WTC11 (cell line): ENCODE data around the gene KY. TPM values are rescaled to one million over a fixed set of nuclear protein-coding genes. Genes with fewer than 3 reads are reported as not detected.
A peak's percentile ranks its signal among the peaks of the same experiment; 100 is the strongest.

ENCODE experiments used
- ATAC-seq: fragments of 200-7000 bp; cut with Tn5 transposase; 2 replicates; pipeline ENCODE4 v1.10.0; 2021; ENCODE audit warnings: mild to moderate bottlenecking, moderate library complexity
- CTCF ChIA-PET: fragments of 300-600 bp; sonication (Branson Sonifier 250); formaldehyde crosslinking; loops from one replicate; lab custom pipeline; 2021; ENCODE audit warnings: antibody characterized with exemption; lab: Charles Lee
- POLR2A ChIA-PET: fragments of 350-600 bp; sonication (Branson Sonifier 250); formaldehyde crosslinking; loops from one replicate; lab custom pipeline; 2021; ENCODE audit warnings: antibody characterized with exemption; lab: Charles Lee
- DNase-seq: peaks from one replicate; pipeline ENCODE4 v3.0.0; 2021; ENCODE audit warnings: low spot score
- H3K27ac Mint-ChIP-seq: 2 replicates; pipeline ENCODE4 v1.8.0; 2021; ENCODE audit warnings: mixed read lengths
- H3K27me3 Mint-ChIP-seq: 2 replicates; pipeline ENCODE4 v1.8.0; 2021; ENCODE audit warnings: low read depth, mild to moderate bottlenecking, moderate library complexity, mixed read lengths
- H3K36me3 Mint-ChIP-seq: 2 replicates; pipeline ENCODE4 v1.8.0; 2021; ENCODE audit warnings: mixed read lengths
- H3K4me1 Mint-ChIP-seq: 2 replicates; pipeline ENCODE4 v1.8.0; 2022; ENCODE audit warnings: mixed read lengths
- H3K4me3 Mint-ChIP-seq: 2 replicates; pipeline ENCODE4 v1.8.0; 2021; ENCODE audit warnings: mild to moderate bottlenecking, moderate library complexity, mixed read lengths
- H3K9me3 Mint-ChIP-seq: 2 replicates; pipeline ENCODE4 v1.8.0; 2021; ENCODE audit warnings: mixed read lengths
- ATF1 ChIP-seq: sonication (generic); formaldehyde crosslinking; IDR thresholded peaks from 2 replicates; pipeline ENCODE4 v1.8.1; 2023; ENCODE audit warnings: mild to moderate bottlenecking, moderate library complexity, missing genetic modification reagents
- CDX4 ChIP-seq: fragments of 250-450 bp; sonication (Bioruptor Pico); IDR thresholded peaks from 2 replicates; pipeline ENCODE4 v1.9.0; 2021; ENCODE audit warnings: moderate library complexity, mild to moderate bottlenecking, inconsistent platforms, borderline replicate concordance
- CREB1 ChIP-seq: sonication (generic); formaldehyde crosslinking; IDR thresholded peaks from 2 replicates; pipeline ENCODE4 v1.8.0; 2023; ENCODE audit warnings: mild to moderate bottlenecking, missing genetic modification reagents
- CREM ChIP-seq: sonication (generic); formaldehyde crosslinking; IDR thresholded peaks from 2 replicates; pipeline ENCODE4 v1.8.1; 2022; ENCODE audit warnings: mild to moderate bottlenecking, missing genetic modification reagents, moderate library complexity
- ELF4 ChIP-seq: sonication (generic); formaldehyde crosslinking; IDR thresholded peaks from 2 replicates; pipeline ENCODE4 v1.8.1; 2022; ENCODE audit warnings: low read depth, mild to moderate bottlenecking, moderate library complexity, missing genetic modification reagents
- EMX1 ChIP-seq: fragments of 250-450 bp; sonication (Bioruptor Pico); IDR thresholded peaks from 2 replicates; pipeline ENCODE4 v1.8.0; 2021; ENCODE audit warnings: mild to moderate bottlenecking
- ETV6 ChIP-seq: sonication (generic); formaldehyde crosslinking; IDR thresholded peaks from 2 replicates; pipeline ENCODE4 v1.8.1; 2022; ENCODE audit warnings: mild to moderate bottlenecking, missing genetic modification reagents
- GABPB1 ChIP-seq: sonication (generic); formaldehyde crosslinking; IDR thresholded peaks from 2 replicates; pipeline ENCODE4 v1.8.1; 2023; ENCODE audit warnings: mild to moderate bottlenecking, missing genetic modification reagents
- GRHL2 ChIP-seq: fragments of 250-450 bp; sonication (Bioruptor Pico); IDR thresholded peaks from 2 replicates; pipeline ENCODE4 v1.8.0; 2022; ENCODE audit warnings: mild to moderate bottlenecking, moderate library complexity; ENCODE audit not compliant: insufficient replicate concordance, severe bottlenecking
- JUN ChIP-seq: sonication (generic); formaldehyde crosslinking; IDR thresholded peaks from 2 replicates; pipeline ENCODE4 v1.8.0; 2023; ENCODE audit warnings: mild to moderate bottlenecking, missing genetic modification reagents
- NFE2L1 ChIP-seq: sonication (generic); formaldehyde crosslinking; IDR thresholded peaks from 2 replicates; pipeline ENCODE4 v1.8.1; 2023; ENCODE audit warnings: missing genetic modification reagents
- NFYB ChIP-seq: sonication (generic); formaldehyde crosslinking; conservative IDR thresholded peaks from 2 replicates; pipeline ENCODE4 v1.8.0; 2022; ENCODE audit warnings: low read depth, missing genetic modification reagents
- NR2C2 ChIP-seq: sonication (generic); formaldehyde crosslinking; IDR thresholded peaks from 2 replicates; pipeline ENCODE4 v1.8.0; 2022; ENCODE audit warnings: mild to moderate bottlenecking, missing genetic modification reagents
- OVOL2 ChIP-seq: fragments of 250-450 bp; sonication (Bioruptor Pico); IDR thresholded peaks from 2 replicates; pipeline ENCODE4 v1.9.0; 2021; ENCODE audit warnings: mild to moderate bottlenecking, borderline replicate concordance
- TCF7 ChIP-seq: sonication (generic); formaldehyde crosslinking; IDR thresholded peaks from 2 replicates; pipeline ENCODE4 v1.8.0; 2022; ENCODE audit warnings: mild to moderate bottlenecking, low read depth, missing genetic modification reagents, moderate library complexity
- ZBTB21 ChIP-seq: sonication (generic); formaldehyde crosslinking; IDR thresholded peaks from 2 replicates; pipeline ENCODE4 v1.8.1; 2023; ENCODE audit warnings: mild to moderate bottlenecking, missing genetic modification reagents, borderline replicate concordance
- ZNF121 ChIP-seq: sonication (generic); formaldehyde crosslinking; IDR thresholded peaks from 2 replicates; pipeline ENCODE4 v1.8.0; 2023; ENCODE audit warnings: missing genetic modification reagents
- ZNF232 ChIP-seq: sonication (generic); formaldehyde crosslinking; IDR thresholded peaks from 2 replicates; pipeline ENCODE4 v1.8.0; 2022; ENCODE audit warnings: mild to moderate bottlenecking, missing genetic modification reagents
- ZNF263 ChIP-seq: sonication (generic); formaldehyde crosslinking; IDR thresholded peaks from 2 replicates; pipeline ENCODE4 v1.8.1; 2022; ENCODE audit warnings: low read depth, mild to moderate bottlenecking, moderate library complexity, missing genetic modification reagents
- total RNA-seq: library from RNA; stranded (reverse); gene quantifications from 3 replicates; pipeline ENCODE4 v1.2.3, GENCODE V29; 2021
- TF ChIP-seq, protein P1 (sequence below): sonication (generic); formaldehyde crosslinking; IDR thresholded peaks from 2 replicates; pipeline ENCODE4 v1.8.0; 2023; ENCODE audit warnings: missing genetic modification reagents
- TF ChIP-seq, protein P2 (sequence below): sonication (generic); formaldehyde crosslinking; IDR thresholded peaks from 2 replicates; pipeline ENCODE4 v1.8.1; 2023; ENCODE audit warnings: mild to moderate bottlenecking, missing genetic modification reagents
- TF ChIP-seq, protein P3 (sequence below): sonication (generic); formaldehyde crosslinking; IDR thresholded peaks from 2 replicates; pipeline ENCODE4 v1.8.0; 2023; ENCODE audit warnings: mild to moderate bottlenecking, missing genetic modification reagents
- TF ChIP-seq, protein P4 (sequence below): sonication (generic); formaldehyde crosslinking; IDR thresholded peaks from 2 replicates; pipeline ENCODE4 v1.8.0; 2022; ENCODE audit warnings: mild to moderate bottlenecking, missing genetic modification reagents
- TF ChIP-seq, protein P5 (sequence below): fragments of 250-450 bp; sonication (Bioruptor Pico); conservative IDR thresholded peaks from 2 replicates; pipeline ENCODE4 v1.9.0; 2021; ENCODE audit warnings: mild to moderate bottlenecking

KY gene
- total RNA-seq, 1 experiment from 2014 or later: not detected

GRCh38 chr3:134665243-134665642, 14.4 kb upstream of the KY start:
- CTCF ChIA-PET: interaction anchor here (1.0 kb wide), 1 partner anchor 12 kb away, joined by 5 read pairs; no protein-coding TSS in a partner anchor
- H3K36me3 Mint-ChIP-seq: no peaks in the 10 kb centered on the region
- H3K4me1 Mint-ChIP-seq: peaks cover 3% of the 10 kb centered on the region; the same call in 1 of the 2 replicates
- no peak for DNase-seq
- no peak for TF ChIP-seq JUN (CRISPR knock-in tag)
- TF ChIP-seq, protein P1, sequence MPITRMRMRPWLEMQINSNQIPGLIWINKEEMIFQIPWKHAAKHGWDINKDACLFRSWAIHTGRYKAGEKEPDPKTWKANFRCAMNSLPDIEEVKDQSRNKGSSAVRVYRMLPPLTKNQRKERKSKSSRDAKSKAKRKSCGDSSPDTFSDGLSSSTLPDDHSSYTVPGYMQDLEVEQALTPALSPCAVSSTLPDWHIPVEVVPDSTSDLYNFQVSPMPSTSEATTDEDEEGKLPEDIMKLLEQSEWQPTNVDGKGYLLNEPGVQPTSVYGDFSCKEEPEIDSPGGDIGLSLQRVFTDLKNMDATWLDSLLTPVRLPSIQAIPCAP (CRISPR knock-in tag): no peak
- TF ChIP-seq, protein P2, sequence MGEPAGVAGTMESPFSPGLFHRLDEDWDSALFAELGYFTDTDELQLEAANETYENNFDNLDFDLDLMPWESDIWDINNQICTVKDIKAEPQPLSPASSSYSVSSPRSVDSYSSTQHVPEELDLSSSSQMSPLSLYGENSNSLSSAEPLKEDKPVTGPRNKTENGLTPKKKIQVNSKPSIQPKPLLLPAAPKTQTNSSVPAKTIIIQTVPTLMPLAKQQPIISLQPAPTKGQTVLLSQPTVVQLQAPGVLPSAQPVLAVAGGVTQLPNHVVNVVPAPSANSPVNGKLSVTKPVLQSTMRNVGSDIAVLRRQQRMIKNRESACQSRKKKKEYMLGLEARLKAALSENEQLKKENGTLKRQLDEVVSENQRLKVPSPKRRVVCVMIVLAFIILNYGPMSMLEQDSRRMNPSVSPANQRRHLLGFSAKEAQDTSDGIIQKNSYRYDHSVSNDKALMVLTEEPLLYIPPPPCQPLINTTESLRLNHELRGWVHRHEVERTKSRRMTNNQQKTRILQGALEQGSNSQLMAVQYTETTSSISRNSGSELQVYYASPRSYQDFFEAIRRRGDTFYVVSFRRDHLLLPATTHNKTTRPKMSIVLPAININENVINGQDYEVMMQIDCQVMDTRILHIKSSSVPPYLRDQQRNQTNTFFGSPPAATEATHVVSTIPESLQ: no peak
- no peak for TF ChIP-seq ATF1
- no peak for TF ChIP-seq NFYB
- TF ChIP-seq ZBTB21 (CRISPR knock-in tag): no peak
- no peak for TF ChIP-seq ZNF121 (CRISPR knock-in tag)
- no peak for TF ChIP-seq ETV6 (CRISPR knock-in tag)
- no peak for TF ChIP-seq GRHL2
- TF ChIP-seq OVOL2 (CRISPR knock-in tag): no peak
- TF ChIP-seq, protein P3, sequence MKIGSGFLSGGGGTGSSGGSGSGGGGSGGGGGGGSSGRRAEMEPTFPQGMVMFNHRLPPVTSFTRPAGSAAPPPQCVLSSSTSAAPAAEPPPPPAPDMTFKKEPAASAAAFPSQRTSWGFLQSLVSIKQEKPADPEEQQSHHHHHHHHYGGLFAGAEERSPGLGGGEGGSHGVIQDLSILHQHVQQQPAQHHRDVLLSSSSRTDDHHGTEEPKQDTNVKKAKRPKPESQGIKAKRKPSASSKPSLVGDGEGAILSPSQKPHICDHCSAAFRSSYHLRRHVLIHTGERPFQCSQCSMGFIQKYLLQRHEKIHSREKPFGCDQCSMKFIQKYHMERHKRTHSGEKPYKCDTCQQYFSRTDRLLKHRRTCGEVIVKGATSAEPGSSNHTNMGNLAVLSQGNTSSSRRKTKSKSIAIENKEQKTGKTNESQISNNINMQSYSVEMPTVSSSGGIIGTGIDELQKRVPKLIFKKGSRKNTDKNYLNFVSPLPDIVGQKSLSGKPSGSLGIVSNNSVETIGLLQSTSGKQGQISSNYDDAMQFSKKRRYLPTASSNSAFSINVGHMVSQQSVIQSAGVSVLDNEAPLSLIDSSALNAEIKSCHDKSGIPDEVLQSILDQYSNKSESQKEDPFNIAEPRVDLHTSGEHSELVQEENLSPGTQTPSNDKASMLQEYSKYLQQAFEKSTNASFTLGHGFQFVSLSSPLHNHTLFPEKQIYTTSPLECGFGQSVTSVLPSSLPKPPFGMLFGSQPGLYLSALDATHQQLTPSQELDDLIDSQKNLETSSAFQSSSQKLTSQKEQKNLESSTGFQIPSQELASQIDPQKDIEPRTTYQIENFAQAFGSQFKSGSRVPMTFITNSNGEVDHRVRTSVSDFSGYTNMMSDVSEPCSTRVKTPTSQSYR (CRISPR knock-in tag): no peak
- no peak for TF ChIP-seq ZNF232 (CRISPR knock-in tag)
- no peak for TF ChIP-seq NR2C2 (CRISPR knock-in tag)
- no peak for TF ChIP-seq CREM
- TF ChIP-seq EMX1 (CRISPR knock-in tag): no peak
- TF ChIP-seq, protein P4, sequence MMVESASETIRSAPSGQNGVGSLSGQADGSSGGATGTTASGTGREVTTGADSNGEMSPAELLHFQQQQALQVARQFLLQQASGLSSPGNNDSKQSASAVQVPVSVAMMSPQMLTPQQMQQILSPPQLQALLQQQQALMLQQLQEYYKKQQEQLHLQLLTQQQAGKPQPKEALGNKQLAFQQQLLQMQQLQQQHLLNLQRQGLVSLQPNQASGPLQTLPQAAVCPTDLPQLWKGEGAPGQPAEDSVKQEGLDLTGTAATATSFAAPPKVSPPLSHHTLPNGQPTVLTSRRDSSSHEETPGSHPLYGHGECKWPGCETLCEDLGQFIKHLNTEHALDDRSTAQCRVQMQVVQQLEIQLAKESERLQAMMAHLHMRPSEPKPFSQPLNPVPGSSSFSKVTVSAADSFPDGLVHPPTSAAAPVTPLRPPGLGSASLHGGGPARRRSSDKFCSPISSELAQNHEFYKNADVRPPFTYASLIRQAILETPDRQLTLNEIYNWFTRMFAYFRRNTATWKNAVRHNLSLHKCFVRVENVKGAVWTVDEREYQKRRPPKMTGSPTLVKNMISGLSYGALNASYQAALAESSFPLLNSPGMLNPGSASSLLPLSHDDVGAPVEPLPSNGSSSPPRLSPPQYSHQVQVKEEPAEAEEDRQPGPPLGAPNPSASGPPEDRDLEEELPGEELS (CRISPR knock-in tag): no peak
- TF ChIP-seq, all 79 proteins: peak for 0
- Mint-ChIP-seq H3K4me3 (no peak overlapping the region), H3K27me3 (peaks cover 3% of the 10 kb centered on the region; the same call in 1 of the 2 replicates), H3K9me3 (no peaks in the 10 kb centered on the region), H3K27ac (no peak overlapping the region)
- ATAC-seq: peak; percentile 24; the same call in 1 of the 2 replicates
- POLR2A ChIA-PET: interaction anchor here (0.6 kb wide), 1 partner anchor 26 kb away, joined by 4 read pairs; no protein-coding TSS in a partner anchor

- POLR2A ChIA-PET: no interaction called here
- DNase-seq (no peak), ATAC-seq (peak; percentile 13)
- no peak overlapping the region for H3K4me3 Mint-ChIP-seq
- H3K36me3 Mint-ChIP-seq: no peaks in the 10 kb centered on the region
- H3K9me3 Mint-ChIP-seq: no peaks in the 10 kb centered on the region
- TF ChIP-seq GABPB1 (no peak), NFE2L1 (CRISPR knock-in tag) (no peak), NFYB (no peak), TCF7 (no peak), NR2C2 (CRISPR knock-in tag) (no peak), ATF1 (no peak), ELF4 (CRISPR knock-in tag) (no peak), ZNF263 (CRISPR knock-in tag) (no peak), CREB1 (CRISPR knock-in tag) (no peak), CDX4 (no peak)
- TF ChIP-seq, protein P5, sequence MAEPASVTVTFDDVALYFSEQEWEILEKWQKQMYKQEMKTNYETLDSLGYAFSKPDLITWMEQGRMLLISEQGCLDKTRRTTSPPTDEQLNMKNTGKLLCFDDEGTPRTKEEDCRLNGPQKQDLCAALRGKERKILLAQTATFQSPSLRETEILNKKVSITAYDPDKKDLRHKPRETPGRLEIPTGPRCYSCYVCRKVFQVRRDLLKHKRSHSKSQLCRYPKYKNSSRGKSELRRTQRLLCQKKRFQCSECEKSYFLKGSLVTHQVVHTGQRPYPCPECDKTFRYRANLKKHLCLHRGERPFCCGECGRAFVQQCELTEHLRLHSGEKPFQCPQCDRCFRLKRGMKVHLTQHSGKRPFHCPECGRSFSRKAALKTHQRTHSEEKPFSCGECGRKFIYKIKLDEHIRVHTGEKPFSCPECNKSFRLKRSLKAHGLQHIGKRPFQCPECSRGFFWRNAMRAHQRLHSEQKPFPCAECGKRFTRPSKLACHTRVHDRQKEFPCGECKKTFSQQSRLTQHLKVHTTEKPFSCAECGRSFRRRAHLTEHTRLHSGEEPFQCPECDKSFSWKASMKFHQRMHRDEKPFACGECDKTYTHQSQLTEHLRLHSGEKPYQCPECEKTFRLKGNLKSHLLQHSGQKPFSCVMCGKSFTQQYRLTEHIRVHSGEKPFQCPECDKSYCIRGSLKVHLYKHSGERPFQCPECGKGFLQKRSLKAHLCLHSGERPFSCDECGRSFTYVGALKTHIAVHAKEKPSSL (CRISPR knock-in tag): no peak
- peaks cover 10% of the 10 kb centered on the region for H3K4me1 Mint-ChIP-seq
- peaks cover 3% of the 10 kb centered on the region; the same call in 1 of the 2 replicates for H3K27me3 Mint-ChIP-seq
- CTCF ChIA-PET: interaction anchor here (0.9 to 1.5 kb wide), 3 partner anchors 12 to 63 kb away, joined by 4 to 6 read pairs (median 5); no protein-coding TSS in a partner anchor
- H3K27ac Mint-ChIP-seq: no peak overlapping the region
These were observed 13.1 kb upstream of the KY start for GRCh38 chr3:134663721-134664456.
